Endometrial microvascular endothelial cells (primary cell): Measurements from ENCODE around the gene RUFY1. TPM values are rescaled to one million over a fixed set of nuclear protein-coding genes. Genes with fewer than 3 reads are reported as not detected.
"Not testable (repeated sequence)": the region's sequence is repeated elsewhere in the genome, so short reads cannot be mapped to it uniquely, and the experiment has no call there.

Experiments used
- in situ Hi-C: cut with HindIII; loops from 2 replicates; pipeline ENCODE4 v1.10.0; 2017; ENCODE audit warnings: low sequenced_read_pairs, low pct_unique_long_range_greater_than_20kb; ENCODE audit errors: inconsistent ontology term
- total RNA-seq: library from RNA; depleted of rRNA; stranded (reverse); fragments of >200 nt; gene quantifications from one replicate; pipeline ENCODE4 v1.2.3, GENCODE V29; 2015; ENCODE audit errors: inconsistent ontology term

The RUFY1 gene
- total RNA-seq, 1 donor from 2014 or later = 23.7 TPM

DNA sequence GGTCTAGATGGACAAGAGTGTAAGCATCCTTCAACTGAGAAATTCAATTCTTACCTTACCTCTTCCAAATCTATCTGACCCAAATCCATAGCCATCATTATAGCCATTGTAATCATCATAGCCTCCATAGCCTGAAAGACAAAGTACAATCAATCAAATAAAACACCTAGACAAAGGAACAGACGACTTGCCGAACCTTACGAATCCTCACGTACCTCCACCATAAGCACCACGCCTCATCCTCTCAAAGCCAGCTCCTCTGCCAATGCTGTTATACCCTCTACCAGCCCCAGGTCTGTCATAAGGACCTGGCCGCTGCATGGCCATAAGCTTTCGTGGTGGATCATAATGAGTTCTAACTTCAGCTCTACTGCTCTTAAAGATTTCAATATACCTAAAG lies 67.6 kb downstream of the RUFY1 start:
- in situ Hi-C loops = no loop called here

DNA sequence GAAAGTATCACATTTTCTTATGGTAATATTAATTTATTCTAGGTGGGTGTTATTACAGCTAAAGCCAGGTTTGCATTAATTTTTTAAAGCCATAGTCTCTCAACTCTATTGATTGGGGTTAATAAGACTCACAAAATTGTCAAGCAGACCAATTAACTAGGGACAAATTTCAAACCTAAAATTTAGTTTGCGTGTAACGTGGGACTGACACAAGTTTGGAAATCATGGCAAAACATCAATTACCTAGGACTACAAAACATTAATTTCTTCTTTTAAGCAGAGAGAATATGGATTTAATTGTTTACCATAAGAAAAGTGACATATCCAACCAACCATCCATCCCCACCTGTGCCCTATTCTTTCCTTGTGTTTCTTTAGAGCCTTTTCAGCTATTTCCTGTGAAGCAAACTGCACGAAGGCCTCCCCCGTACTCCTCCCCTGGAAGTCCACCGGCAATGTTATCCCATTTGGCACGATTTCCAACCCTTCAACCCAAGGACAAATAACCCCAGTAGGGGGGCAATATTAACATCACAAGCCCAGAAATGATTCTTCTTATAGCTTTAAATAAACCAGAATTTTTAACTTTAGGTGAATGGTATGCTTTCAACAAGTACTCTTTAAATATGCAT lies 68.7 kb downstream of the RUFY1 start:
- in situ Hi-C loops = no loop called here

DNA sequence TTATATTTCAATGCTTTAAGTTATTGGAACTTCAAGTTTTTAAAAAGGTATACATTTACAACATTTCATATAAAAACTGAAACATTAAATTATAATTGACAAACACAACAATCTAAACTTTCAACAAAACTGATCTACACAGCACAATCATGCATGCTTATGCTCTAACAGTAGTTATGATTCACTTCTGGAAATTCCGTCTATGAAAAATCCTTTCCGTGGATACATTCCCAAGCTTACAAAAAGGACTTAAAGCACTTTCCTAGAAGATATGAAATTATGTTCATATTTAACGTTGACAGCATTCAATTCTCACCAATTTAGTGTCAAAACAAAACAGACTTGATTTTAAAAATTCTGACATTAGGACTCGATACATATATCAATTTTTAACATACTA lies 69.4 kb downstream of the RUFY1 start:
- in situ Hi-C loops = no loop called here

DNA sequence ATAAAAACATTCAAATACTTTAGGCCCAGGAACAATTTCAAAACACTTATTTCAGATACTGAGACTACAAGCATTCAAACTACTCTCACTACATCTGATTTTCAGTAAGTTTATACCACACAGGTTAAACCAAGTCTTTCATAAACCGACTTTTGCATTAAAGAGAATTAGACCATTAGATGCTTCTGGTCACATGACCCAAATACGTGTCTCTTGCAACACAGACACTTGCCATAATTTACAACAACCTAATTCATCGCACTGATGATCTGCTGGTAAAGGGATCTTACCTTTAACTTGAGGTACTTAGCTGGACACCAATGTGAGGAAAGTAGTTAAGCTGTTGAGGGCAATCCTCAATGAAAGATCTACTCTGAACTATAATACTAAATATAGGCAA lies 69.9 kb downstream of the RUFY1 start:
- in situ Hi-C loops = no loop called here

DNA sequence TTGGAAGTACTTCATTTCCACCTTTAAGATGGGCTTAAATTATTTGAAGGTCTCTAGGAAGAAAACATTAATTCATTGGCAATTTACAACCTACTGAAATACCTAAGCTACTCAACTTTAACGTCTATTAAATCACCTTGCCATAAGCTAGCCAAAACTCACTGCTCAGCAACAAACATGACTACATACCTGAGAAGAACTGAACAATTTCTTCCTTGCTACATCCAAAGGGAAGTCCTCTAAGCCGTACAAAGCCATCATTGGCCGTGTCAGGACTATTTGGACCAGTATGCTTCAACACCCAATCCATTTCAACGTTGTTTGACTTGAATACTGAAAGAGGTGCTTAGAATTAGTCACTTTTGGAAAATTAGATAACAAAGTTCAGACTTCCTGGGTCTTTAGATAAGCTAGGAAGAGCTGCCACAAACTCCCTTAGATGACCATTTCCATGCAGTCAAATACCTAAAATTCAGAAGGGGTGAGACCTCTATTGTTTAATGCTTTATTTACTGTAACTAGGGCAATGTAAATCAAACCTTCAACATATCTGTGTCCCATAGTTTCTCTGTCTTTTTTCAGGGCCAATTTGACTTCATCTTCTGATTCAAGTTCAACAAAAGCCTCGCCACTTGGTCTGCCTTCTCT lies 70.5 kb downstream of the RUFY1 start:
- in situ Hi-C loops = no loop called here

DNA sequence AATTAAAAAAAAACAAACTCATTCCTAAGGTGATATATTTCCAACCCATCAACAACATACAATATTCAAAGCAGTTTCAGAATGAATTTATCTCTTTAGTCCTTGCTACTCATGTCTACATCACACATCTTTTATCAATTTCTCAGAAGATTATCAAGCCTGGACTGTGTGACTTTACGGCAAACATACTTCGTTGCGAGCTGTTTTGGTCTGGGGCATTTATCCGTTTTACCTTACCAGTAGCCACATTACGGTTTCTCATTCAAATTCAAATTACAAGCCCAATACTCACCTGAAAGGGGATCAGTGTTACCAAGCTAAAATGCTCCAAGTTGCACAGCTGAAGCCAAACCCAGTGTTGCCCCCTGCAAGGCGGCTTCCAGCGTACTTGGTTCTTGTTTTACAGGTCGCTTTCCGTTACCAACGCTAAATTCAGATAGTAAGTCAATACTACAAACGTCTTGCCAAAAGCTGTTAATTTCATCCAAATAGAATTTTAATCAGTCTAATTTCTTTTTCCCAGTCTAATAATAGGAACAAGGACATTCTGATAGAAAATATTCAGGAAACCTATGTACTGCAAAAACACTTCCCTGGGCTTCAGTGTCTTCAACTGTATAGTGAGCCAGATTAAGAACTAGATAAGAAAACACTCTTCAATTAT lies 71.3 kb downstream of the RUFY1 start:
- in situ Hi-C loops = no loop called here

DNA sequence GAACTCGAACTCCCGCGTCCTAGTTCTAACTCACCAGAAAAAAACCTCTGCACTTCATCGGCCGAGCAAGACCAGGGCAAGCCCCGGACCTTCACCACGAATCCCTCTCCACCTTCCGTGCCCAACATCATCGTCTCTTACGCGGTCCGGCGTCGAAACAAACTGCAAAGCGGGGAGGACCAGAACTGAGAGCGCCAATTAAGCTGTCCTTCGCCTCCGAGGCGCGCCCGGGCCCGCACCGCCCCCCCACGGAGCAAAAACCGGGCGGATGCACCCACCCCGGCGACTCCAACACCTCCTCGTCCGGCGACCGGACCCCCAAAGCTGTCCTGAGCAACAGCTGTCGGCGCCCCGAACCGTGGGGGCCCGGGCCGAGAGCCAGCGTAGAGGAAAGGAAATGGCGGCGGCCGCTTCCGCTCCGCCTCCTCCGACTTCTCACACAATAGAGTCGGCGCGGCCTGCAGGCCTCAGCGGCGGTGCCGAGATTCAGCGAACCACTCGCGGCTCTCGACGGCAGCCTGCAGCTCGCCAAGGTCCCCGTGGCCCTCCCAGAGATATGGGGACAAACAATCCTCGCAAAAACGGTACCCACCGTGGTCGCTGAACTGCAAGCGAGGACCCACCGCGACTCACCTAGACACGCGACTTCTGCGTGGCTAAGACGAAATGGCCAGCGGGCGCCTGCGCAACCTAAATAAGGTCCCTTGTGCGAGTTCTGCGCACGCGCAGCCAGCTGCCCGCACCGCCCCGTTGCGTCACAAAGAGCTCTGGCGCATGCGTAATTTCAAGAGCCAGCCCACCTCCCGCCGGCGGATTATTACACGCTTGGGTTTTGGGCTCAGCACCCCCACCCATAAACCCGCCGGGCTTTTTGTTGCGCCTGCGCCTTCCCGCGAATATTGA lies 72.9 kb downstream of the RUFY1 start, which contains the start of gene HNRNPH1:
HNRNPH1 (minus strand) TSS at position 669 of the 903 bp plus-strand sequence; CDS start at position 131, 538 bp downstream.
- in situ Hi-C loops = no loop called here

DNA sequence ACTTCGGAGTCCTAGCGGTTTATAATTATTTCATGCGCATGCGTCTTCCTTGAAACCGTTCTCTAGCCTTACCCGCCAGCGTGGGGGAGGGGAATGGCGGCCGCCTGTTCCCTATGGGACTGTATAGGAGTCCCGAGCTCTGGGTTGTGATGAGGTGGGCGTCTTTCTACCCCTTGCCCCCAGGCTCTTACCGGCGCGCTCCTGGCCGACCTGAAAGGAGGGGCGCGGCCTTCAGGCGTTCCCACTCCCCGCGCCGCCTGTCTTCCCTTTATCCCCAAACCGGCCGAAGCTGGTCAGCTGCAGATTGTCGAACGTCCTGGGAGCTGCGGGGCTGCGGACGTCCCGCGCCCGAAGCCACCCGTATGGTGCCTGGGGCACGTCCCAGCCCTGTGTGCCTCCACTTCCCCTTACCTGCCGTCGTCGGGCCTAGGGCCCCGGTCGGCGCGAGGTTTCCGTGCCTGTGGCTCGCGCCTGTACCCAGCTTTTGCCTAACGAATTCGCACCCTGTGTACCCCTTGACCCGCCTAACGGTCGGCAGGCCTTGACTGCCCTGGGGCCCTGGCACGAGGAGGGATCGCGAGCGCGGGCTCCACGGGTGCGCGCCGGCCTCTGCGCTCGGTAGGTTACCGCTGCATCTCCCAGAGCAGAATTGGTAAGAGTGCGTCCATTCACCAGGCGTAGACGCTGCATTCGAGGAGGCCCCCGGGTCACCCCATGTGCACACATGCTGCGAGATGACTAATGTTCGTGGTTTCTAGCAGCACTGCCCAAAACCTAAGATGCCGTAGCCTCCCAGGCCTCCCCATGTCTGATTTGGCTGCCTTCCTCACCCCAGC lies 73.8 kb downstream of the RUFY1 start:
- in situ Hi-C loops = no loop called here

DNA sequence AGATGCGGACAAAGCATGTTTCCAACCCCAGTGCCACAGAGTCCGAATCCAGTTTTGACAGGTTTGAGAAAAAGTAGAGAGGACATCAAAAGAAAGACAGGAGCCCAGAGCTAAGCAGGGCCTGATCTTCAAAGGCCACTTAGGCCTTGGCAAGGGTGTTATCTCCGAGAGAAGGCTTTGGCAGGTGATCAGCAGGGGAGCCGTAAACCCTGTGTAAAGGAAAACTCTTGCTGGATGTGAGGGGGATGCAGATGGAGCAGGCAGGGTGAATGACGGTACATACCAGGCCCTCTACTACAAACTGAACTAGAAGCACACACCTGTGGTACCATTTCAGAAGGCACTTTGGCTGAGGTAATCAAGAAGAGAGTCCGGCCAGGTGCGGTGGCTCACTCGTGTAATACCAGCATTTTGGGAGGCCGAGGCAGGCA lies 74.5 kb downstream of the RUFY1 start:
- in situ Hi-C loops = no loop called here

DNA sequence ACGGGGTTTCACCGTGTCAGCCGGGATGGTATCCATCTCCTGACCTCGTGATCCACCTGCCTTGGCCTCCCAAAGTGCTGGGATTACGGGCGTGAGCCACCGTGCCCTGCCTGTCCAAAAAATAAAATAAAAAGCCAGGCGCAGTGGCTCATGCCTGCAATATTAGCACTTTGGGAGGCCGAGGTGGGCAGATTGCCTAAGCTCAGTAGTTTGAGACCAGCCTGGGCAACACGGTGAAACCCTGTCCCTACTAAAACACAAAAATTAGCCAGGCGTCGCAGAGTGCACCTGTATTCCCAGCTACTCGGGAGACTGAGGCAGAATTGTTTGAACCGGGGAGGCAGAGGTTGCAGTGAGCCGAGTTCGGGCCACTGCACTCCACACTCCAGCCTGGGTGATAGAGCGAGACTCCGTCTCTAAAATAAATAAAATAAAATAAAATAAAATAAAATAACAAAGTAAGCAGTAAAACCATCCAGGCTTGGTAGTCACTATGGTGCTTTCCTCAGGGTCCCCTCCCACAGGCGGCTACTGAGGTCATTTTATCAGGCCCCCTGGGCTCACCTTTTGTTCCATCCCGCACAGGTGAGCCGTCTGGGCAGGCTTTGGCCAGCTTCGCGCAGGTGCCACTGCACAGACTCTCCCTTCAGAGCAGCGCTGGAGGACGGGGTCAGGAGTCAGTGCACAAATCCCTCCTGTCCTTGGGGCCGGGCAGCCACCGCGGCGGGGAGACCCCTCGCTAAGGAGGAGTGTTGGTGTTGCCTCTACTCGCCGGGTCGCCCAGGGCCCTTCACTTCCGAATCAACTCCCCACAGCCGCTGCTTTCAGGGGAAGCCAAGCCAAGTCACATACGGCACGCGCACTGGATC lies 83.4 kb downstream of the RUFY1 start:
- in situ Hi-C loops = not testable (repeated sequence)

DNA sequence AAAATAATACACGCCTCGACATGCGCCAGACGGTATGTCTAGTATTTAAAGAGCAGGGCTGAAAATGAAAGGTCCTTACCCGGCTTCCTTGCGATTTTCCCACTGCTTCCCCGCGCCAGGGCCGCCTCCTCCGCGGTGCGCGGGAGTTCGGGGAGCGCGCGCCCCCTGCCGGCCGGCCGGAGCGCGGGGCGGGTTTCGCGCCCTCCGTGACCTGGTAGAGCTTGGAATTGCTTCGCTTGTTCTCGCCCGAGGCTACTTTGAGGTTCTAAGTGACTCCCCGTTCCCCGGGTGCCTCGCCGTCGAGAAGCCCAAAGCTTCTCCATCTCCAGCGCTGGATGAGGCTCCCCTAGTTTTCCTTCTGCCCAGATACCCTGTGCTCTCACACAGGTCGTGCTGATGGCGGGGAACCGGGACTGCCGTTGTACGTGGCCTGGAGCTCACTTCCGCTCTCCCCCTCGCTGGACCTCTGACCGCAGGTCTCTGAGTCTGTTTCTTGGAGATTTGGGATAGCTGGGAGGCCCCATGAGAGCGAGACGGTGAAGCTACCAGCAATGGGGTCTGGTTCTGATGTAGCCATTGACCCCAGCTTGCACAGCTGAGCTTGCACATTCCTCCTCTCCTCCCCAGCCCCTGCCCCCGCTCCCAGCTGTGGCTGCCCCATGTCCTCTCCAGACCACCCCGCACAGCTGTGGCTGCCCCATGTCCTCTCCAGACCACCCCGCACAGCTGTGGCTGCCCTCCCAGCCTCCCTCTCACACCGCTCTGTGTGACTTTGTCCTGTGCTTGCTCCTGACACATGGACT lies 84.2 kb downstream of the RUFY1 start:
- in situ Hi-C loops = not testable (repeated sequence)

DNA sequence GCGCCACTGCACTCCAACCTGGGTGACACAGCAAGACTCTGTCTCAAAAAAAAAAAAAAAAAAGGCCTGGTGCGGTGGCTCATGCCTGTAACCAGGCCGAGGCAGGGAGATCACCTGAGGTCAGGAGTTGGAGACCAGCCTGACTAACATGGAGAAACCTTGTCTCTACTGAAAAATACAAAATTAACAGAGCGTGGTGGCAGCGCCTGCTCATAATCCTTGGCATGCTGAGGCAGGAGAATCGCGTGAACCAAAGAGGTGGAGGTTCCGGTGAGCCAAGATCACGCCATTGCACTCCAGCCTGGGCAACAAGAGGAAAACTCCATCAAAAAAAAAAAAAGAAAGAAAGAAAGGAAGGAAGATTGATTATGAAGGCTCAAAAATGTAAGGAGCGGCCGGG lies 88.9 kb downstream of the RUFY1 start:
- in situ Hi-C loops = not testable (repeated sequence)

DNA sequence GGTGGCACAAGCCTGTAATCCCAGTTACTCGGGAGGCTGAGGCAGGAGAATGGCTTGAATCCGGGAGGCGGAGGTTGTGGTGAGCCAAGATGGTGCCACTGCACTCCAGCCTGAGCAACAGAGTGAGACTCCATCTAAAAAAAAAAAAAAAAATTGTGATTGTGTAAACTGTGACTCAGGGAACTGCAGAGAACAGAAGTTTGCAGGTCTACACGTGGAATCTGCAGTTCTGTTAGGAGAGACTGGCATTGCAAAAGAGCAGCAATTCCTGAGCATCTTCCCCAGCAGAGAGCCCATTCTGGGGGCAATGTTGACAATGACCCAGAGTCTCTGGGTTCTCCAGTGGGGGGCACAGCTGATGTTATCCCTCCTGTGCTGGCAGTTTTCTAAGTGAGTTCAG lies 91.4 kb downstream of the RUFY1 start:
- in situ Hi-C loops = not testable (repeated sequence)

DNA sequence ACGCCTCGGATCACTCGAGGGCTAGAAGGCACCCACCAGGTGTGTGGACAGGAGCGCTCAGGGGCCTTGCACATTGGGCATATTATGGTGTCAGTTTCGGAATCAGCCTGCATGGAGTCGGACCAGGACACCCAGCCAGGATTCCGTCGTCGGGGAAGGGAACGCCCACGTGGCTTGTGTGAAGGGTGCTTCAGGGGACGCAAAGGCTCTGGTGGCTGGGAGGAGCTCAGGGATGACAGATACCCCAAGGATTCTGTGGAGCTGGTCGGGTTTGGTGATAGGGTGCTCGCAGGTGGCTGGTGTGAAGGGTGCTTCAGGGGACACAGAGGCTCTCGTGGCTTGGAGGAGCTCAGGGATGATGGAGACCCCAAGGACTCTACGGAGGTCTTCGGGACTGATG lies 92.3 kb downstream of the RUFY1 start:
- in situ Hi-C loops = not testable (repeated sequence)

DNA sequence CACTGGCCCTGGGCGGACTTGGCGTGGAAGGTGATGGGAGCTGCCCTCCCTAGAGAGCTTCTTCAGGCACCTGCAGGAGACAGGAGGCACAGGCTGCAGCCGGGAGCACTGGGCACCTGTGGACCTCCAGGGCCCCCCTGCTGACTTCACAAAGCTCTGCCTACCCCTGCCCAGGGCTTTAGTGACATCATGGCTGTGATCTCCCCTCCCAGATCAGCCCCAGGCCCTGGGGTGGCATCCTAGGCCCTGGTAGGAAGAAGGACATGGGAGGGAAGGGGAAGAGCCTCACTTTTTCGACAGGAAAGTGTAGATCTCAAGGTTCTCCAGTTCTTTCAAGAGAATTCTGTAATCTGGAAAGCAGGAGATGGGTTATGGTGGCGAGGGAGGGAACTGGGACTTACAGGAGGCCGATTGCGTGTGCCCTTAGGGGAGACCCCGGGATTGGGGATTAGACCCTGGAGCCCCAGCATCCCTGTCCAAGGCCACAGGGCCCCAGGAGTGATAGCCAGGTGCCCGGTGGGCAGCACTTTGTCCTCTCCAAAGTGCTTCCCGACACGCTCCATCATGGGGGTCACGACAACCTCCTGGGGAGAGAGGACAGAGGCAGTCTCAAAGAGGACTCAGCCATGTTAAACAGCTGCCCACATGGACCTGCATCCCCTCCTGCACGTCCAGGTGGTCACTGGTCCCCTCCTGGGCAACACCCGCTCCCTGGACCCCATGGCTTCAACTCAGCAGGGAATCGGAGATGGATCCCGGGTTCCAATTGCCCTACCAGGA lies 93.0 kb downstream of the RUFY1 start:
- in situ Hi-C loops = not testable (repeated sequence)

DNA sequence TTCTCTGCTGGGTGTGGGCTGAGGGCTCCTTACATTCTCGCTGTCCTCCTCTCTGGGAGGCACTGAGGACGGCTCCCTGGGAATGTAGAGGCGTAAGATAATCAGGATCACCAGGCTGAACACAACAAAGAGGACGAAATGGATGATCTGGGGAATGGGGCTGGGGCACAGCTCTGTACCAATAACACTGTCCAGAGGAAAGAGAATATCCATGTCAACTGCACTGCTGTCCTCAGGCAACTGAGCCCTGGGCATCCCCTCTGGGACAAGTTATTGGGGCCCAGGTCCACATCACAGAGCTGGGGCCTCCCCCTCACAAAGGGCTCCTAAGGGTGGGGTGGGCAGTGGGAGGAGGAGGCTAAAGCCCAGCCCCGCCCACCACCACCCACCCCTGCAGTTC lies 94.4 kb downstream of the RUFY1 start:
- in situ Hi-C loops = not testable (repeated sequence)
